ENCODE data around the gene KCNJ16.

Gene KCNJ16

DNA sequence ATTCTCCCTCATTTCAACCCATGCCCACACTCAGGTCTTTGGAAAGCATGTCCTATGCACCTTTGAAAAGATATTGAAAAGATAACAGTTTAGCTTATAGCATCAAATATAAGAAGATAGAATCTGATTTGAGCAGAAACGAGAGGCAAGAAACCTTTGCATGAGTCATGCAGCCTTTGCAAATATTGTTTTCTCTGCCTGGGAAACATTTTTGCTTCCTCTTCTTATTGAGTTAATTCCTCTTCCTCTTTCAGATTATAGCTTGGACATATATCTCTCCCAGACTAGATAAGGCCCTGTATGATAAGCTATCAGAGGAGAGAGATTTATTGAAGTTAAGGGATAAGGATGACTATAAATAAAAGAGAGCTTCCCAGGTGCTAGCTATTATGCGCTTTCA, 48.2 kb downstream of the KCNJ16 start:
- Histone ChIP-seq H3K27ac (no peak overlapping the region), H3K4me3 (no peak overlapping the region)
- TF ChIP-seq, protein P1, sequence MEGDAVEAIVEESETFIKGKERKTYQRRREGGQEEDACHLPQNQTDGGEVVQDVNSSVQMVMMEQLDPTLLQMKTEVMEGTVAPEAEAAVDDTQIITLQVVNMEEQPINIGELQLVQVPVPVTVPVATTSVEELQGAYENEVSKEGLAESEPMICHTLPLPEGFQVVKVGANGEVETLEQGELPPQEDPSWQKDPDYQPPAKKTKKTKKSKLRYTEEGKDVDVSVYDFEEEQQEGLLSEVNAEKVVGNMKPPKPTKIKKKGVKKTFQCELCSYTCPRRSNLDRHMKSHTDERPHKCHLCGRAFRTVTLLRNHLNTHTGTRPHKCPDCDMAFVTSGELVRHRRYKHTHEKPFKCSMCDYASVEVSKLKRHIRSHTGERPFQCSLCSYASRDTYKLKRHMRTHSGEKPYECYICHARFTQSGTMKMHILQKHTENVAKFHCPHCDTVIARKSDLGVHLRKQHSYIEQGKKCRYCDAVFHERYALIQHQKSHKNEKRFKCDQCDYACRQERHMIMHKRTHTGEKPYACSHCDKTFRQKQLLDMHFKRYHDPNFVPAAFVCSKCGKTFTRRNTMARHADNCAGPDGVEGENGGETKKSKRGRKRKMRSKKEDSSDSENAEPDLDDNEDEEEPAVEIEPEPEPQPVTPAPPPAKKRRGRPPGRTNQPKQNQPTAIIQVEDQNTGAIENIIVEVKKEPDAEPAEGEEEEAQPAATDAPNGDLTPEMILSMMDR (IDR thresholded peaks at IDR 0.05), result no peak
- no peak for DNase-seq (ENCODE audit: low spot score)

DNA sequence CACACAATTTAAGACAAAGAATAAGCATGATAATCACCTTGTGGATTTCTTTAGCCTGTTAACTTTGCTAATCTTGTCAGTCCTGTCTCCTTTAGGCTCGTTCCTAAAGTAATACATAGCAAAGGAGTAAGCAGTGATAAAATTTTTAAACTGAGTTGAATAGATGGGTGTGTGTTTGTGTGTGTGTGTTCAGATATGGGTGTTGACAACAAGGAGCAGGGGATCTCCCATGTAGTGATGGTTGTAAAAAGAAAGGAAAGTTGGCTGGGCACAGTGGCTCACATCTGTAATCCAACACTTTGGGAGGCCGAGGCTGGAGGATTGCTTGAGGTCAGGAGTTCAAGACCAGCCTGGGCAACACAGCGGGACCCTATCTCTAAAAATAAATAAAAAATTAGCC, 49.7 kb downstream of the KCNJ16 start:
- no peak overlapping the region for H3K27ac ChIP-seq
- no peak for DNase-seq (ENCODE audit: low spot score)
- H3K4me3 ChIP-seq, result no peak overlapping the region
- TF ChIP-seq, protein P1 (IDR thresholded peaks at IDR 0.05), result no peak

DNA sequence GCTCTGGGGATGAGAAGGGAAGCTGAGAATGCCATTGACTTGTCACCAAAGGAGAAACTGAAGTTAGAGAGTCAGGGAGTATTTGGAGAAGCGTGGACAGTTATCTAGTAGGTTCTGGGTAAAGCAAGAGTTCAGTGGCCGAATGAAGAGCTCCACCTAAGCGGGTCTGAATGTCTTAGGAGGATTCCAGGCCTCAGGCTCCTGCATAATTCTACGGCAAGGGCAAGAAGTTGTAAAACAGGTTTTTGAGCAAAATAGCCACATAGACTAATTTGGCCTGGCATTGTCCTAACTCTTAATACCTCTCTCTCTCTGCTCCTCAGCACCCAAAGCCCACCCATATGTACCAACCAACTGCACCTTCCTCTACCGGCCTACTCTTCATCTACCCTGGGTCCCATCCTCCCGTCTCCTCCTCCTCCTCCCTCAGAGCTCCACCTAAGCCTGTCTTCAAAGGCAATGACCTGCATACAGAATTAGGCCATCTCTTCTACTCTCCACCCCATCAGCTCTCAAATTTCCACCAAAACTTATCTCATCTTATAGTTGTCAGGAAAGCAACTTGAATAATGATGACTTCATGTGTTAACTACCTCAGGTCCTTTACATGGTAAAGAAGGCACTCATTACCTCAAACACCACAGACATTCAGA, 52.3 kb downstream of the KCNJ16 start:
- Histone ChIP-seq H3K4me3 (no peak overlapping the region), H3K27ac (no peak overlapping the region)
- TF ChIP-seq, protein P1 (IDR thresholded peaks at IDR 0.05), result no peak
- no peak for DNase-seq (ENCODE audit: low spot score)

DNA sequence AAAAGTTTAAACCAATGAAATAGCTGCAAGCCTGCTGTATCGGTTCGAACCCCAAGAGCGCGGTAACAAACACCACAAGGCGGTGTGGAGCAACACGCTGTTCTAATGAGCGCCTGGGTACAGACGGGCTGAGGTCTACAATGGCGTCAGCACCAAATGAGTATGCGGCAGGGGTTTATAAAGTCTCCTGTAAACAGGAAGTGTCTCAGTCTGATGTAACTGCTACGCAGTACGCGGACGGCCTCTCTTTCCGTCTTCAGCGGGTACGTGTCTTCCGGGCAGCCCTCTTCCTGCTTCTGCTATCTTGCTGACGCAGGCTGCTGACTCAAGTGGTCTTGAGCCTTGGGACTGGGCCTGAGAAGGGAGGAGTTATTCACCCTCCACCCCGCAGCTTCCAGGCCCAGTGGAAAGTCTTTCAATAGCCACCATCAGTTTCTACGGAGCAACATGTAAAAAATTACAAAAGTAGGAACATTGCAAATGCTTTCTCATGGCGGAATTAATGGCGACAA, 53.8 kb downstream of the KCNJ16 start:
- DNase-seq (ENCODE audit: low spot score), result no peak
- Histone ChIP-seq H3K27ac (no peak overlapping the region), H3K4me3 (no peak overlapping the region)
- TF ChIP-seq, protein P1 (IDR thresholded peaks at IDR 0.05), result no peak

DNA sequence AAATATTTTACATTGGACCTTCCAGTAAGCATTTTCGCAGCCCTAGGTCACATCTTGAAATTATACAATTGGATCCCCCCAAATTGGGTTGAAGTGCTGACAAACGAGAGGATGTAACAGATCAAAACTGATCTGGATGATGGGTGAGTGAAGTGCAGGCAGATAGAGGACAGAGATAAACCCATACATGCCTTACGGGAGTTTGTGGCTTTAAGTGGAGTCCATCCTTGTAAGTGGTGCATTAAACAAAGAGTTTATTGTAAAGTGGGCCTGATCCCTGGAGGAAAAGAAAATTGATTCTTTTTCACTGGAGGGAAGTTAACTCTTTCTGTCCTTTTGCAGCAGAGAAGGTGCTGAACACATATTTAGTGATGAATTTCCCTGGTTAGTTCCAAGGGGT, 55.3 kb downstream of the KCNJ16 start:
- DNase-seq (ENCODE audit: low spot score), result no peak
- TF ChIP-seq, protein P1 (IDR thresholded peaks at IDR 0.05), result no peak
- Histone ChIP-seq H3K27ac (no peak overlapping the region), H3K4me3 (no peak overlapping the region)

DNA sequence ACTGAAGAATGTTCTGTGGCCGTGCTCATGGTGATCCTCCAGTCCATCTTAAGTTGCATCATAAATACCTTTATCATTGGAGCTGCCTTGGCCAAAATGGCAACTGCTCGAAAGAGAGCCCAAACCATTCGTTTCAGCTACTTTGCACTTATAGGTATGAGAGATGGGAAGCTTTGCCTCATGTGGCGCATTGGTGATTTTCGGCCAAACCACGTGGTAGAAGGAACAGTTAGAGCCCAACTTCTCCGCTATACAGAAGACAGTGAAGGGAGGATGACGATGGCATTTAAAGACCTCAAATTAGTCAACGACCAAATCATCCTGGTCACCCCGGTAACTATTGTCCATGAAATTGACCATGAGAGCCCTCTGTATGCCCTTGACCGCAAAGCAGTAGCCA, 57.5 kb downstream of the KCNJ16 start:
- Histone ChIP-seq H3K27ac (no peak overlapping the region), H3K4me3 (no peak overlapping the region)
- no peak for DNase-seq (ENCODE audit: low spot score)
- TF ChIP-seq, protein P1 (IDR thresholded peaks at IDR 0.05), result no peak

DNA sequence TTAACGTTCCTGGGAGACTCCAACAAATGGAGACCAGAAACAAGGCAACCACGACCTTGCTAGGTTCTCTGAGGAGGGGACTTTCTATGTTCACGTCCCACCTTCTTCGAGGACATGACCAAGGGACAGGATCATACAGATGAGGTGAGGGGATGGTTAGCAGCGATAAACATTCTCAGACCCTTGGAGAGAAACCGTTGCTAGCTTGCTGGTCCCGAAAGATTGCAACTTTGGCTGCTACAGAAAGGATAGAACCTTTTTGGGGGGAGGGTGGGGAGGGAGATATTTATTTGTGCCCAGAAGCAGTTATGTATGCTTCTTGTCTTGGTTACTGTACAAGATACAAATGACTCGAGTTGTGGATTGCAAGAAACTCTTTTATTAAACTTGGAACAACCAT, 59.0 kb downstream of the KCNJ16 start:
- TF ChIP-seq, protein P1 (IDR thresholded peaks at IDR 0.05), result no peak
- no peak overlapping the region for H3K27ac ChIP-seq
- H3K4me3 ChIP-seq, result no peak overlapping the region
- no peak for DNase-seq (ENCODE audit: low spot score)

Data from coronary artery (tissue), 2 donors.